Measurements from ENCODE around the gene PYHIN1. TPM values are rescaled to one million over a fixed set of nuclear protein-coding genes. Genes with fewer than 3 reads are reported as not detected.

PYHIN1 gene
- total and polyA plus RNA-seq, 4 donors: 0.43 to 2.4 (median 0.94) TPM

DNA sequence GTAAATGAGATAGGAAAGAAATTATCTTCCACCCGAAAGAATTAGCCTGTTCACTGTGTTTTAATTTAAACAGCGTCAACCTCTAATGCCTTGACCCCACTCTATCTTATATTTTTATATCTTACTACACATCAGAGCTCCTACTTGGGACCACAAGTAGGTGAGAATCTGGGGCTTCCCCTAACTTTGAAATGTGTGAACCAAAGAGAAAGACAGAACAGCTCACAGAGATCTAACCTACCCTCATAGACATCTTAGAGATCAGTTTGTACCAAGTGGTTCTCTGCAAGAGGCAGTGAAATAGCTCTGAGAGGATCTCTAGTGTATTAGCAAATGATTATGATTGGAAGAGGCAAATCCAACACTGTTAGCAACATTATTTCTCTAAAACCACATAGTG is 47.4 kb downstream of the PYHIN1 start:
- peaks cover 0 to 3% (median 0%) of the 10 kb centered on the region in 4 donors for H3K9me3 ChIP-seq (ENCODE audit: control insufficient read depth in 4 of 4, insufficient read depth in 3 of 4, low read length in 3 of 4)
- H3K27ac ChIP-seq (ENCODE audit: low read depth in 1 of 2, low read length in 1 of 2): no peak overlapping the region
- DNase-seq (no peak), ATAC-seq (ENCODE audit: insufficient read depth, low FRiP score) (no peak)
- no peak overlapping the region for H3K9ac ChIP-seq (ENCODE audit: insufficient read depth in 1 of 2, low read length in 2 of 2)
- H3K27me3 ChIP-seq (ENCODE audit: control insufficient read depth in 3 of 3, insufficient read depth in 3 of 3, low read length in 2 of 3): no peaks in the 10 kb centered on the region
- H3K4me1 ChIP-seq (ENCODE audit: control insufficient read depth in 5 of 5, insufficient read depth in 5 of 5, low read length in 5 of 5): no peaks in the 10 kb centered on the region
- no peaks in the 10 kb centered on the region for H3K36me3 ChIP-seq (ENCODE audit: control insufficient read depth in 4 of 4, insufficient read depth in 4 of 4, low read length in 4 of 4)
- no peak overlapping the region for H3K4me3 ChIP-seq
- WGBS, 2 donors: 49 to 72% methylated on average over 2 of the region's 2 CpGs
- TF ChIP-seq, protein P1, sequence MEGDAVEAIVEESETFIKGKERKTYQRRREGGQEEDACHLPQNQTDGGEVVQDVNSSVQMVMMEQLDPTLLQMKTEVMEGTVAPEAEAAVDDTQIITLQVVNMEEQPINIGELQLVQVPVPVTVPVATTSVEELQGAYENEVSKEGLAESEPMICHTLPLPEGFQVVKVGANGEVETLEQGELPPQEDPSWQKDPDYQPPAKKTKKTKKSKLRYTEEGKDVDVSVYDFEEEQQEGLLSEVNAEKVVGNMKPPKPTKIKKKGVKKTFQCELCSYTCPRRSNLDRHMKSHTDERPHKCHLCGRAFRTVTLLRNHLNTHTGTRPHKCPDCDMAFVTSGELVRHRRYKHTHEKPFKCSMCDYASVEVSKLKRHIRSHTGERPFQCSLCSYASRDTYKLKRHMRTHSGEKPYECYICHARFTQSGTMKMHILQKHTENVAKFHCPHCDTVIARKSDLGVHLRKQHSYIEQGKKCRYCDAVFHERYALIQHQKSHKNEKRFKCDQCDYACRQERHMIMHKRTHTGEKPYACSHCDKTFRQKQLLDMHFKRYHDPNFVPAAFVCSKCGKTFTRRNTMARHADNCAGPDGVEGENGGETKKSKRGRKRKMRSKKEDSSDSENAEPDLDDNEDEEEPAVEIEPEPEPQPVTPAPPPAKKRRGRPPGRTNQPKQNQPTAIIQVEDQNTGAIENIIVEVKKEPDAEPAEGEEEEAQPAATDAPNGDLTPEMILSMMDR (IDR thresholded peaks at IDR 0.05; ENCODE audit: control extremely low read depth, extremely low read depth): no peak

DNA sequence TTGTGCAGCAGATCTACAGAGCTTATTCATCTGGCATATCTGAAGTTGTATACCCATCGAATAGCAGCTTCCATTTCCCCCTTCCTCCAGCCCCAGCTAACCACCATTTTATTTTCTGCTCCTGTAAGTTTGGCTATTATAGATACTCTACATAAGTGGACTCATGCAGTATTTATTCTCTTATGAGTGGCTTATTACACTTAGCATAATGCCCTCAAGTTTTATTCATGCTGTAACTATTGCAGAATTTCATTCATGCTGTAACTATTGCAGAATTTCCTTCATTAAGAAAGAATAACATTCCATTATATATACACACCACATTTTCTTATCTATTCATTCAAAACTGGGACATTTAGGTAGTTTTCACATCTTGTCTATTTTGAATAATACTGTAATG is 47.9 kb downstream of the PYHIN1 start:
- no peaks in the 10 kb centered on the region for H3K36me3 ChIP-seq (ENCODE audit: control insufficient read depth in 4 of 4, insufficient read depth in 4 of 4, low read length in 4 of 4)
- H3K4me3 ChIP-seq: no peak overlapping the region
- DNase-seq: no peak
- H3K4me1 ChIP-seq (ENCODE audit: control insufficient read depth in 5 of 5, insufficient read depth in 5 of 5, low read length in 5 of 5): no peaks in the 10 kb centered on the region
- H3K27ac ChIP-seq (ENCODE audit: low read depth in 1 of 2, low read length in 1 of 2): no peak overlapping the region
- TF ChIP-seq, protein P1 (IDR thresholded peaks at IDR 0.05; ENCODE audit: control extremely low read depth, extremely low read depth): no peak
- ATAC-seq (ENCODE audit: insufficient read depth, low FRiP score): no peak
- WGBS, 2 donors: 39 to 80% methylated on average over 1 of the region's 1 CpG
- no peaks in the 10 kb centered on the region for H3K27me3 ChIP-seq (ENCODE audit: control insufficient read depth in 3 of 3, insufficient read depth in 3 of 3, low read length in 2 of 3)
- H3K9me3 ChIP-seq (ENCODE audit: control insufficient read depth in 4 of 4, insufficient read depth in 3 of 4, low read length in 3 of 4): peaks cover 0 to 3% (median 0%) of the 10 kb centered on the region in 4 donors
- no peak overlapping the region for H3K9ac ChIP-seq (ENCODE audit: insufficient read depth in 1 of 2, low read length in 2 of 2)

DNA sequence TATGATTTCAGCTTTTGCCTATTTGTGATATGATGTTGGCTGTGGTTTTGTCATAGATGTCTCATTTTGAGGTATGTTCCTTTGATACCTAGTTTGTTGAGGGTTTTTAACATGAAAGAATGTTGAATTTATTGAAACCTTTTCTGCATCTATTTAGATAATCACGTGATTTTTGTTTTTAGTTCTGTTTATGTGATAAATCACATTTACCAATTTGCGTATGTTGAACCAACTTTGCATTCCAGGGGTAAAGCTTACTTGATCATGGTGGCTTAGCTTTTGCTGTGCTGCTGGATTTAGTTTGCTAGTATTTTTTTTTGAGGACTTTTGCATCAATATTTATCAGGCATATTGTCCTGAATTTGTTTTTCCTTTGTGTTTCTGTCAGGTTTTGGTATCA is 51.9 kb downstream of the PYHIN1 start:
- no peaks in the 10 kb centered on the region for H3K4me1 ChIP-seq (ENCODE audit: control insufficient read depth in 5 of 5, insufficient read depth in 5 of 5, low read length in 5 of 5)
- H3K4me3 ChIP-seq: no peak overlapping the region
- WGBS, 2 donors: 83 to 89% methylated on average over 2 of the region's 2 CpGs
- no peak overlapping the region for H3K9ac ChIP-seq (ENCODE audit: insufficient read depth in 1 of 2, low read length in 2 of 2)
- H3K36me3 ChIP-seq (ENCODE audit: control insufficient read depth in 4 of 4, insufficient read depth in 4 of 4, low read length in 4 of 4): no peaks in the 10 kb centered on the region
- TF ChIP-seq, protein P1 (IDR thresholded peaks at IDR 0.05; ENCODE audit: control extremely low read depth, extremely low read depth): no peak
- DNase-seq: no peak
- H3K9me3 ChIP-seq (ENCODE audit: control insufficient read depth in 4 of 4, insufficient read depth in 3 of 4, low read length in 3 of 4): peaks cover 0 to 3% (median 1%) of the 10 kb centered on the region in 4 donors
- no peak for ATAC-seq (ENCODE audit: insufficient read depth, low FRiP score)
- no peak overlapping the region for H3K27ac ChIP-seq (ENCODE audit: low read depth in 1 of 2, low read length in 1 of 2)
- no peaks in the 10 kb centered on the region for H3K27me3 ChIP-seq (ENCODE audit: control insufficient read depth in 3 of 3, insufficient read depth in 3 of 3, low read length in 2 of 3)

DNA sequence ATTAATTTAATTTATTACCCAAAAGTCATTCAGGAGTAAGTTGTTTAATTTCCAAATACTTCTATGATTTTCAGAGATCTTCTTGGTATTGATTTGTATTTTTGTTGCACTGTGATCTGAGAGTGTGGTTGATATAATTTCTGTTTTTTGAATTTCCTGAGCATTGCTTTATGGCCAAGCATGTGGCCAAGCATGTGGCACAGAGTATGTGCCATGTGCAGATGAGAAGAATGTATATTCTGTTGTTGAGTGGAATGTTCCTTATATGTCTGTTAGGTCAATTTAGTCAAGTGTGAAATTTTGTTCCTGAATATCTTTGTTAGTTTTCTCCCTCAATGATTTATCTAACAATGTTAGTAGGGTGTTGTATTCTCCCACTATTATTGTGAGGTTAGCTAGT is 53.0 kb downstream of the PYHIN1 start:
- H3K9me3 ChIP-seq (ENCODE audit: control insufficient read depth in 4 of 4, insufficient read depth in 3 of 4, low read length in 3 of 4): peaks cover 0 to 3% (median 1%) of the 10 kb centered on the region in 4 donors
- no peak overlapping the region for H3K4me3 ChIP-seq
- TF ChIP-seq, protein P1 (IDR thresholded peaks at IDR 0.05; ENCODE audit: control extremely low read depth, extremely low read depth): no peak
- no peaks in the 10 kb centered on the region for H3K27me3 ChIP-seq (ENCODE audit: control insufficient read depth in 3 of 3, insufficient read depth in 3 of 3, low read length in 2 of 3)
- ATAC-seq (ENCODE audit: insufficient read depth, low FRiP score) (no peak), DNase-seq (no peak)
- no peak overlapping the region for H3K27ac ChIP-seq (ENCODE audit: low read depth in 1 of 2, low read length in 1 of 2)
- no peaks in the 10 kb centered on the region for H3K36me3 ChIP-seq (ENCODE audit: control insufficient read depth in 4 of 4, insufficient read depth in 4 of 4, low read length in 4 of 4)
- H3K4me1 ChIP-seq (ENCODE audit: control insufficient read depth in 5 of 5, insufficient read depth in 5 of 5, low read length in 5 of 5): no peaks in the 10 kb centered on the region
- no peak overlapping the region for H3K9ac ChIP-seq (ENCODE audit: insufficient read depth in 1 of 2, low read length in 2 of 2)

Data from lung (tissue), 12 donors.